HL-60 (cell line): ENCODE measurements around the gene NR3C2.

ENCODE experiments used
- POLR2AphosphoS5 ChIP-seq: IDR thresholded peaks from 2 replicates; pipeline ENCODE4 v1.6.1; 2012; ENCODE audit warnings: low read depth
- SPI1 ChIP-seq: IDR thresholded peaks from 2 replicates; pipeline ENCODE4 v1.6.1; 2012; ENCODE audit warnings: low read depth, mild to moderate bottlenecking, borderline replicate concordance
- TF ChIP-seq, protein P1 (sequence below): IDR thresholded peaks from one replicate; pipeline ENCODE4 v1.5.1; 2011; ENCODE audit warnings: low read length, control low read depth, inconsistent platforms; ENCODE audit not compliant: insufficient read depth
- TF ChIP-seq, protein P2 (sequence below): IDR thresholded peaks from 2 replicates; pipeline ENCODE4 v1.6.1; 2012; ENCODE audit warnings: low read depth; ENCODE audit not compliant: insufficient replicate concordance

DNA sequence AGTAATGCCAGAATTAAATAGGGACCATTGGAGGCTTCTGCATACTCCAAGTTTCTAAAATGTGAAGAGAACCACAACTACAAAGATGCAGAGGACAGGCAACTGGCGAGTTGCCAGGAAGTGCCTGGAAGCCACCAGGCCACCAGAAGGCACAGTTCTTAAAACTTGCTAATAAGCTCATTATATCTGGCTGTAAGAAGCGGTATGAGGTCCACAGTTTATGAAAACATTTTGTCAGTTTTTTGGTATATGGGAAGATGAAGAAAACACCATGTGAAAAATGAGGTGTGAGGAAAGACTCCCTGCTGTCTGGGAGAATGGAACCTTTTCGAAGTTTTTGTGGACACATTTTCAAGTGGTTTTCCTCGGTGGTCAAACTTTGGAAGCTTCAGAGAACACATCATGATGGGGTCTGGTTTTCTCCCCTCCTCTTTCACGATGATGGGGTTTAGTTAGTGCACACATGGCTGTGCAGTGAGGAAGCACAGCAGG, 202.7 kb downstream of the NR3C2 start:
- TF ChIP-seq, protein P1, sequence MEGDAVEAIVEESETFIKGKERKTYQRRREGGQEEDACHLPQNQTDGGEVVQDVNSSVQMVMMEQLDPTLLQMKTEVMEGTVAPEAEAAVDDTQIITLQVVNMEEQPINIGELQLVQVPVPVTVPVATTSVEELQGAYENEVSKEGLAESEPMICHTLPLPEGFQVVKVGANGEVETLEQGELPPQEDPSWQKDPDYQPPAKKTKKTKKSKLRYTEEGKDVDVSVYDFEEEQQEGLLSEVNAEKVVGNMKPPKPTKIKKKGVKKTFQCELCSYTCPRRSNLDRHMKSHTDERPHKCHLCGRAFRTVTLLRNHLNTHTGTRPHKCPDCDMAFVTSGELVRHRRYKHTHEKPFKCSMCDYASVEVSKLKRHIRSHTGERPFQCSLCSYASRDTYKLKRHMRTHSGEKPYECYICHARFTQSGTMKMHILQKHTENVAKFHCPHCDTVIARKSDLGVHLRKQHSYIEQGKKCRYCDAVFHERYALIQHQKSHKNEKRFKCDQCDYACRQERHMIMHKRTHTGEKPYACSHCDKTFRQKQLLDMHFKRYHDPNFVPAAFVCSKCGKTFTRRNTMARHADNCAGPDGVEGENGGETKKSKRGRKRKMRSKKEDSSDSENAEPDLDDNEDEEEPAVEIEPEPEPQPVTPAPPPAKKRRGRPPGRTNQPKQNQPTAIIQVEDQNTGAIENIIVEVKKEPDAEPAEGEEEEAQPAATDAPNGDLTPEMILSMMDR = no peak
- TF ChIP-seq, protein P2, sequence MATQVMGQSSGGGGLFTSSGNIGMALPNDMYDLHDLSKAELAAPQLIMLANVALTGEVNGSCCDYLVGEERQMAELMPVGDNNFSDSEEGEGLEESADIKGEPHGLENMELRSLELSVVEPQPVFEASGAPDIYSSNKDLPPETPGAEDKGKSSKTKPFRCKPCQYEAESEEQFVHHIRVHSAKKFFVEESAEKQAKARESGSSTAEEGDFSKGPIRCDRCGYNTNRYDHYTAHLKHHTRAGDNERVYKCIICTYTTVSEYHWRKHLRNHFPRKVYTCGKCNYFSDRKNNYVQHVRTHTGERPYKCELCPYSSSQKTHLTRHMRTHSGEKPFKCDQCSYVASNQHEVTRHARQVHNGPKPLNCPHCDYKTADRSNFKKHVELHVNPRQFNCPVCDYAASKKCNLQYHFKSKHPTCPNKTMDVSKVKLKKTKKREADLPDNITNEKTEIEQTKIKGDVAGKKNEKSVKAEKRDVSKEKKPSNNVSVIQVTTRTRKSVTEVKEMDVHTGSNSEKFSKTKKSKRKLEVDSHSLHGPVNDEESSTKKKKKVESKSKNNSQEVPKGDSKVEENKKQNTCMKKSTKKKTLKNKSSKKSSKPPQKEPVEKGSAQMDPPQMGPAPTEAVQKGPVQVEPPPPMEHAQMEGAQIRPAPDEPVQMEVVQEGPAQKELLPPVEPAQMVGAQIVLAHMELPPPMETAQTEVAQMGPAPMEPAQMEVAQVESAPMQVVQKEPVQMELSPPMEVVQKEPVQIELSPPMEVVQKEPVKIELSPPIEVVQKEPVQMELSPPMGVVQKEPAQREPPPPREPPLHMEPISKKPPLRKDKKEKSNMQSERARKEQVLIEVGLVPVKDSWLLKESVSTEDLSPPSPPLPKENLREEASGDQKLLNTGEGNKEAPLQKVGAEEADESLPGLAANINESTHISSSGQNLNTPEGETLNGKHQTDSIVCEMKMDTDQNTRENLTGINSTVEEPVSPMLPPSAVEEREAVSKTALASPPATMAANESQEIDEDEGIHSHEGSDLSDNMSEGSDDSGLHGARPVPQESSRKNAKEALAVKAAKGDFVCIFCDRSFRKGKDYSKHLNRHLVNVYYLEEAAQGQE = no peak
- no peak for TF ChIP-seq POLR2AphosphoS5
- no peak for TF ChIP-seq SPI1
